Liver (tissue), 9 donors: ENCODE measurements around the gene AADACL4. TPM values are rescaled to one million over a fixed set of nuclear protein-coding genes. Genes with fewer than 3 reads are reported as not detected.

Experiments
- DNase-seq: peaks from one replicate; pipeline ENCODE4 v3.0.0-alpha.2; 2017; ENCODE audit warnings: low spot score
- H3K27ac ChIP-seq, 2 donors: one replicate each; pipeline ENCODE4 v1.7.0; 2013; ENCODE audit warnings: inconsistent platforms in 2 of 2, low read length in 2 of 2, control low read depth in 1 of 2, low read depth in 1 of 2, mild to moderate bottlenecking in 1 of 2
- H3K27me3 ChIP-seq, 4 donors: one replicate each; pipeline versions ENCODE4 v1.6.1 to v1.7.0; 2013; ENCODE audit warnings: low read length in 3 of 4, inconsistent platforms in 1 of 4, mild to moderate bottlenecking in 1 of 4, moderate library complexity in 1 of 4; ENCODE audit not compliant: control insufficient read depth in 4 of 4, insufficient read depth in 4 of 4
- H3K36me3 ChIP-seq, 4 donors: one replicate each; pipeline versions ENCODE4 v1.6.1 to v1.7.0; 2013; ENCODE audit warnings: low read length in 3 of 4, mild to moderate bottlenecking in 3 of 4, low read depth in 1 of 4, moderate library complexity in 1 of 4; ENCODE audit not compliant: control insufficient read depth in 4 of 4, insufficient read depth in 3 of 4
- H3K4me1 ChIP-seq, 4 donors: one replicate each; pipeline versions ENCODE4 v1.6.1 to v1.7.0; 2013; ENCODE audit warnings: low read length in 3 of 4, mild to moderate bottlenecking in 3 of 4, moderate library complexity in 1 of 4; ENCODE audit not compliant: control insufficient read depth in 4 of 4, insufficient read depth in 4 of 4
- H3K4me3 ChIP-seq, 3 donors: one replicate each; pipeline versions ENCODE4 v1.6.1 to v1.7.0; 2013; ENCODE audit warnings: low read length in 3 of 3, control low read depth in 1 of 3, low read depth in 1 of 3, mild to moderate bottlenecking in 1 of 3
- H3K9ac ChIP-seq, 2 donors: one replicate each; pipeline ENCODE4 v1.7.0; 2013; ENCODE audit warnings: low read length in 2 of 2, mild to moderate bottlenecking in 2 of 2, moderate library complexity in 2 of 2, control low read depth in 1 of 2, low read depth in 1 of 2
- H3K9me3 ChIP-seq, 4 donors: one replicate each; pipeline versions ENCODE4 v1.6.1 to v1.7.0; 2013; ENCODE audit warnings: low read length in 3 of 4; ENCODE audit not compliant: control insufficient read depth in 4 of 4
- ATF3 ChIP-seq: IDR thresholded peaks from 2 replicates; pipeline ENCODE4 v1.6.1; 2016; ENCODE audit warnings: antibody characterized with exemption
- CTCF ChIP-seq: fragments of 150-350 bp; IDR thresholded peaks from 2 replicates; pipeline ENCODE4 v1.5.1; 2017; ENCODE audit warnings: improper control_type of control experiment, low read depth, low read length; ENCODE audit not compliant: missing input control
- EGR1 ChIP-seq, 2 donors: IDR thresholded peaks; 2 replicates each; pipeline ENCODE4 v1.6.1; 2016 to 2018; ENCODE audit warnings: antibody characterized with exemption in 2 of 2, low read depth in 2 of 2
- FOXA1 ChIP-seq: IDR thresholded peaks from 2 replicates; pipeline ENCODE4 v1.6.1; 2016; ENCODE audit warnings: antibody characterized with exemption
- FOXA2 ChIP-seq: IDR thresholded peaks from 2 replicates; pipeline ENCODE4 v1.6.1; 2016; ENCODE audit warnings: antibody characterized with exemption
- GABPA ChIP-seq, 2 donors: IDR thresholded peaks in 1 of 2; conservative IDR thresholded peaks in 1 of 2; 2 replicates each; pipeline ENCODE4 v1.6.1; 2016; ENCODE audit warnings: antibody characterized with exemption in 2 of 2, mild to moderate bottlenecking in 1 of 2, moderate library complexity in 1 of 2
- HNF4A ChIP-seq, 2 donors: conservative IDR thresholded peaks; 2 replicates each; pipeline ENCODE4 v1.6.1; 2016; ENCODE audit warnings: antibody characterized with exemption in 2 of 2, mild to moderate bottlenecking in 2 of 2
- HNF4G ChIP-seq: IDR thresholded peaks from 2 replicates; pipeline ENCODE4 v1.6.1; 2016; ENCODE audit warnings: antibody characterized with exemption
- JUND ChIP-seq, 2 donors: IDR thresholded peaks; 2 replicates each; pipeline ENCODE4 v1.6.1; 2016; ENCODE audit warnings: antibody characterized with exemption in 2 of 2
- MAX ChIP-seq: IDR thresholded peaks from 2 replicates; pipeline ENCODE4 v1.6.1; 2016; ENCODE audit warnings: antibody characterized with exemption
- NR2F2 ChIP-seq: IDR thresholded peaks from 2 replicates; pipeline ENCODE4 v1.6.1; 2016; ENCODE audit warnings: antibody characterized with exemption
- RAD21 ChIP-seq, 2 donors: IDR thresholded peaks; 2 replicates each; pipeline ENCODE4 v1.6.1; 2016; ENCODE audit warnings: antibody characterized with exemption in 2 of 2, mild to moderate bottlenecking in 2 of 2
- REST ChIP-seq: IDR thresholded peaks from 2 replicates; pipeline ENCODE4 v1.6.1; 2016; ENCODE audit warnings: antibody characterized with exemption, mild to moderate bottlenecking
- RXRA ChIP-seq, 2 donors: IDR thresholded peaks; 2 replicates each; pipeline ENCODE4 v1.6.1; 2017 to 2018; ENCODE audit warnings: antibody characterized with exemption in 2 of 2, mild to moderate bottlenecking in 1 of 2
- SP1 ChIP-seq: IDR thresholded peaks from 2 replicates; pipeline ENCODE4 v1.6.1; 2018; ENCODE audit warnings: antibody characterized with exemption, mild to moderate bottlenecking
- TAF1 ChIP-seq: conservative IDR thresholded peaks from 2 replicates; pipeline ENCODE4 v1.6.1; 2016; ENCODE audit warnings: antibody characterized with exemption, mild to moderate bottlenecking
- YY1 ChIP-seq: IDR thresholded peaks from 2 replicates; pipeline ENCODE4 v1.6.1; 2016; ENCODE audit warnings: antibody characterized with exemption, mild to moderate bottlenecking
- ZBTB33 ChIP-seq: IDR thresholded peaks from 2 replicates; pipeline ENCODE4 v1.6.1; 2016; ENCODE audit warnings: antibody characterized with exemption
- WGBS: extraction: QIAGEN DNeasy Blood & Tissue Kit; methylation state at CpG from one replicate; pipeline ENCODE4 v1.1.7; 2013; 5-methylcytosine and 5-hydroxymethylcytosine counted together
- polyA plus RNA-seq, 2 donors: library from polyadenylated mRNA; stranded (reverse) in 1 of 2; unstranded in 1 of 2; fragments of 200-250 nt in 1 of 2; fragments of >200 nt in 1 of 2; fragmentation: Nextera tagmentation in 1 of 2; extraction: Ambion mirVana in 1 of 2; gene quantifications; one replicate each; pipeline versions ENCODE4 v1.2.1 to v1.2.3, GENCODE V29; 2013 to 2015
- total RNA-seq, 2 donors: library from RNA; depleted of rRNA; stranded (reverse); fragments of >200 nt; gene quantifications; one replicate each; pipeline ENCODE4 v1.2.3, GENCODE V29; 2014
- donor health status: healthy.
- donor health status: healthy.
- donor health status: healthy.
- donor health status: healthy.
- donor health status: healthy.

AADACL4 gene
- total and polyA plus RNA-seq, 4 donors = not detected

- Histone ChIP-seq H3K4me3 (no peak overlapping the region), H3K9ac (no peak overlapping the region), H3K27me3 (no peaks in the 10 kb centered on the region), H3K36me3 (peaks cover 0 to 18% (median 9%) of the 10 kb centered on the region in 4 donors), H3K4me1 (peaks cover 19 to 58% (median 47%) of the 10 kb centered on the region in 4 donors), H3K27ac (peak overlapping the region; percentile 60 to 81), H3K9me3 (no peaks in the 10 kb centered on the region)
- TF ChIP-seq MAX (no peak), JUND (IDR thresholded peaks at IDR 0.05) (no peak)
- 87% methylated on average over 7 of the region's 7 CpGs for WGBS
- DNase-seq = no peak
These were observed 32.9 kb upstream of the AADACL4 start for GRCh38 chr1:12610941-12611340.

- H3K36me3 ChIP-seq = peaks cover 0 to 18% (median 9%) of the 10 kb centered on the region in 4 donors
- peaks cover 16 to 53% (median 43%) of the 10 kb centered on the region in 4 donors for H3K4me1 ChIP-seq
- peak overlapping the region in 1 of 3 donors; percentile 41 for H3K4me3 ChIP-seq
- DNase-seq = no peak
- WGBS = 85% methylated on average over 4 of the region's 4 CpGs
- H3K27ac ChIP-seq = peak overlapping the region; percentile 99
- no peaks in the 10 kb centered on the region for H3K9me3 ChIP-seq
- H3K27me3 ChIP-seq = no peaks in the 10 kb centered on the region
- TF ChIP-seq YY1 = no peak
- peak overlapping the region in 1 of 2 donors; percentile 49 for H3K9ac ChIP-seq
These were observed 30.7 kb upstream of the AADACL4 start for GRCh38 chr1:12613180-12613579.

- 27% methylated on average over 7 of the region's 7 CpGs for WGBS
- TF ChIP-seq HNF4A (conservative IDR thresholded peaks at IDR 0.05) (peak; percentile 90 to 93), JUND (IDR thresholded peaks at IDR 0.05) (peak; percentile 68 to 87), EGR1 (IDR thresholded peaks at IDR 0.05; ENCODE audit: low read depth in 2 of 2) (peak in 1 of 2 donors; percentile 66), HNF4G (peak; percentile 92), FOXA2 (peak; percentile 52), CTCF (no peak), REST (peak; percentile 24), RXRA (IDR thresholded peaks at IDR 0.05) (peak; percentile 75 to 93), ATF3 (peak; percentile 60), SP1 (peak; percentile 77), MAX (peak; percentile 86), ZBTB33 (peak; percentile 80), NR2F2 (peak; percentile 62), GABPA (IDR thresholded peaks at IDR 0.05 in 1 of 2, conservative IDR thresholded peaks at IDR 0.05 in 1 of 2) (no peak), FOXA1 (peak; percentile 57), YY1 (peak; percentile 70), RAD21 (IDR thresholded peaks at IDR 0.05) (peak; percentile 25 to 39), TAF1 (peak; percentile 56)
- H3K9ac ChIP-seq = peak overlapping the region; percentile 94 to 100
- H3K36me3 ChIP-seq = peaks cover 0 to 18% (median 9%) of the 10 kb centered on the region in 4 donors
- H3K27me3 ChIP-seq = no peaks in the 10 kb centered on the region
- no peaks in the 10 kb centered on the region for H3K9me3 ChIP-seq
- peaks cover 10 to 47% (median 35%) of the 10 kb centered on the region in 4 donors for H3K4me1 ChIP-seq
- peak overlapping the region; percentile 85 to 97 (median 90) for H3K4me3 ChIP-seq
- DNase-seq = no peak
- H3K27ac ChIP-seq = peak overlapping the region; percentile 99
These were observed 29.3 kb upstream of the AADACL4 start for GRCh38 chr1:12614402-12615158.
